K562 (cell line): ENCODE measurements around the gene AGPAT1. TPM values are rescaled to one million over a fixed set of nuclear protein-coding genes. Genes with fewer than 3 reads are reported as not detected.

Experiments
- ARNT ChIP-seq, 2 experiments: fragments of 450-650 bp; IDR thresholded peaks; 2 replicates each; pipeline ENCODE4 v1.6.1; 2016; ENCODE audit warnings: mild to moderate bottlenecking in 1 of 2
- ELF1 ChIP-seq: fragments of 200-800 bp; sonication (Bioruptor generic); IDR thresholded peaks from 2 replicates; pipeline ENCODE4 v1.6.1; 2016; ENCODE audit warnings: missing genetic modification characterization, missing compliant biosample characterization
- GABPA ChIP-seq: fragments of 200-800 bp; sonication (Bioruptor generic); conservative IDR thresholded peaks from 2 replicates; pipeline ENCODE4 v1.6.1; 2016; ENCODE audit warnings: low read depth, missing genetic modification characterization, missing compliant biosample characterization
- GABPB2 ChIP-seq: fragments of 250-450 bp; sonication (Bioruptor Pico); conservative IDR thresholded peaks from 2 replicates; pipeline ENCODE4 v1.5.1; 2021; ENCODE audit warnings: mild to moderate bottlenecking
- HMGN3 ChIP-seq: IDR thresholded peaks from 2 replicates; pipeline ENCODE4 v1.6.1; 2011; ENCODE audit warnings: borderline replicate concordance, low read depth, mild to moderate bottlenecking, mixed read lengths, low read length; ENCODE audit not compliant: insufficient read length; ENCODE audit errors: extremely low read depth
- HNRNPK ChIP-seq: fragments of 200-400 bp; formaldehyde crosslinking; IDR thresholded peaks from one replicate; pipeline ENCODE4 v1.6.1; 2018; ENCODE audit warnings: mild to moderate bottlenecking, low read depth, low read length; ENCODE audit not compliant: poor library complexity, severe bottlenecking
- MYBL2 ChIP-seq, 2 experiments: fragments of 450-650 bp in 1 of 2; sonication (generic) in 1 of 2; formaldehyde crosslinking in 1 of 2; IDR thresholded peaks; 2 replicates each; pipeline versions ENCODE4 v1.6.1 to v1.8.1; 2017 to 2022; ENCODE audit warnings: borderline replicate concordance in 1 of 2, inconsistent platforms in 1 of 2, low read depth in 1 of 2, mild to moderate bottlenecking in 1 of 2, missing genetic modification reagents in 1 of 2, moderate library complexity in 1 of 2
- NEUROD1 ChIP-seq: fragments of 150-350 bp; IDR thresholded peaks from 2 replicates; pipeline ENCODE4 v1.6.1; 2014; ENCODE audit warnings: borderline replicate concordance, low read length, low read depth; ENCODE audit not compliant: partially characterized antibody
- NR2F6 ChIP-seq: fragments of 450-650 bp; formaldehyde crosslinking; IDR thresholded peaks from 2 replicates; pipeline ENCODE4 v1.4.0; 2020; ENCODE audit warnings: mild to moderate bottlenecking
- PCBP2 ChIP-seq: fragments of 200-400 bp; formaldehyde crosslinking; IDR thresholded peaks from 2 replicates; pipeline ENCODE4 v1.6.1; 2018; ENCODE audit warnings: low read length, low read depth, mild to moderate bottlenecking, moderate library complexity; ENCODE audit not compliant: poor library complexity, severe bottlenecking
- PHF8 ChIP-seq: fragments of 200-600 bp; sonication (generic); IDR thresholded peaks from 2 replicates; pipeline ENCODE4 v1.6.1; 2012; ENCODE audit warnings: mixed run types, mild to moderate bottlenecking, inconsistent platforms, low read length, moderate library complexity, borderline replicate concordance
- SMARCC2 ChIP-seq: fragments of 450-650 bp; IDR thresholded peaks from 2 replicates; pipeline ENCODE4 v1.6.1; 2017; ENCODE audit warnings: antibody characterized with exemption, moderate library complexity, mild to moderate bottlenecking, low read depth
- TEAD4 ChIP-seq, 2 experiments: sonication (generic) in 1 of 2; formaldehyde crosslinking in 1 of 2; IDR thresholded peaks; 2 replicates each; pipeline versions ENCODE4 v1.6.1 to v1.8.0; 2012 to 2022; ENCODE audit warnings: borderline replicate concordance in 1 of 2, inconsistent platforms in 1 of 2, low read length in 1 of 2, mild to moderate bottlenecking in 1 of 2, missing genetic modification reagents in 1 of 2
- U2AF1 ChIP-seq: fragments of 200-400 bp; formaldehyde crosslinking; optimal IDR thresholded peaks from 2 replicates; pipeline ENCODE3; 2017; ENCODE audit warnings: mild to moderate bottlenecking, low read depth, low read length, moderate library complexity
- XRCC5 ChIP-seq: fragments of 200-400 bp; formaldehyde crosslinking; IDR thresholded peaks from 2 replicates; pipeline ENCODE4 v1.6.1; 2017; ENCODE audit warnings: low read depth, mild to moderate bottlenecking, low read length
- ZNF217 ChIP-seq: sonication (generic); formaldehyde crosslinking; IDR thresholded peaks from 2 replicates; pipeline ENCODE4 v1.8.0; 2022; ENCODE audit warnings: mild to moderate bottlenecking, missing genetic modification reagents
- ZNF507 ChIP-seq: conservative IDR thresholded peaks from 2 replicates; pipeline ENCODE4 v1.6.1; 2017; ENCODE audit warnings: missing genetic modification characterization, missing compliant biosample characterization
- ZNF785 ChIP-seq: fragments of 250-450 bp; sonication (Bioruptor Pico); IDR thresholded peaks from 2 replicates; pipeline ENCODE4 v1.4.0; 2020; ENCODE audit warnings: mild to moderate bottlenecking
- polyA plus RNA-seq, 8 experiments: library from polyadenylated mRNA; depleted of rRNA in 4 of 8; stranded (reverse) in 5 of 8; unstranded in 3 of 8; fragments of >200 nt; fragmentation: Nextera tagmentation in 2 of 8; fragmentation: Illumina TruSeq in 1 of 8; extraction: Ambion mirVana in 2 of 8; extraction: Trizol in 1 of 8; gene quantifications; 2 replicates each; pipeline versions ENCODE4 v1.2.1 to v1.2.3, GENCODE V29; 2011 to 2014; ENCODE audit warnings: inconsistent platforms in 1 of 8, missing spikeins in 1 of 8
- total RNA-seq, 7 experiments: library from RNA; depleted of rRNA in 6 of 7; stranded (reverse); fragments of >200 nt in 6 of 7; fragmentation: Illumina TruSeq in 2 of 7; extraction: Trizol in 2 of 7; gene quantifications; 2 replicates each; pipeline versions ENCODE4 v1.2.1 to v1.2.3, GENCODE V29; 2011 to 2021; ENCODE audit warnings: low replicate concordance in 1 of 7
- TF ChIP-seq, protein P1 (sequence below): conservative IDR thresholded peaks from 2 replicates; pipeline ENCODE4 v1.6.1; 2011; ENCODE audit warnings: low read depth, mild to moderate bottlenecking, low read length; ENCODE audit not compliant: control insufficient read depth
- TF ChIP-seq, protein P2 (sequence below): fragments of 450-650 bp; IDR thresholded peaks from 2 replicates; pipeline ENCODE4 v1.6.1; 2016; ENCODE audit warnings: low read depth, mild to moderate bottlenecking, moderate library complexity
- TF ChIP-seq, protein P3 (sequence below): sonication (generic); formaldehyde crosslinking; IDR thresholded peaks from 2 replicates; pipeline ENCODE4 v1.8.1; 2022; ENCODE audit warnings: missing genetic modification reagents
- TF ChIP-seq, protein P4 (sequence below): fragments of 250-450 bp; sonication (Bioruptor Pico); IDR thresholded peaks from 2 replicates; pipeline ENCODE4 v1.8.0; 2021; ENCODE audit warnings: borderline replicate concordance, mild to moderate bottlenecking, moderate library complexity; ENCODE audit not compliant: poor library complexity, severe bottlenecking

Gene AGPAT1
- total and polyA plus RNA-seq, 9 of the 15 experiments (the other 6 are each of a cell fraction or from before 2014, with no cell fraction given) = 37.9 to 176 (median 69.4) TPM

DNA sequence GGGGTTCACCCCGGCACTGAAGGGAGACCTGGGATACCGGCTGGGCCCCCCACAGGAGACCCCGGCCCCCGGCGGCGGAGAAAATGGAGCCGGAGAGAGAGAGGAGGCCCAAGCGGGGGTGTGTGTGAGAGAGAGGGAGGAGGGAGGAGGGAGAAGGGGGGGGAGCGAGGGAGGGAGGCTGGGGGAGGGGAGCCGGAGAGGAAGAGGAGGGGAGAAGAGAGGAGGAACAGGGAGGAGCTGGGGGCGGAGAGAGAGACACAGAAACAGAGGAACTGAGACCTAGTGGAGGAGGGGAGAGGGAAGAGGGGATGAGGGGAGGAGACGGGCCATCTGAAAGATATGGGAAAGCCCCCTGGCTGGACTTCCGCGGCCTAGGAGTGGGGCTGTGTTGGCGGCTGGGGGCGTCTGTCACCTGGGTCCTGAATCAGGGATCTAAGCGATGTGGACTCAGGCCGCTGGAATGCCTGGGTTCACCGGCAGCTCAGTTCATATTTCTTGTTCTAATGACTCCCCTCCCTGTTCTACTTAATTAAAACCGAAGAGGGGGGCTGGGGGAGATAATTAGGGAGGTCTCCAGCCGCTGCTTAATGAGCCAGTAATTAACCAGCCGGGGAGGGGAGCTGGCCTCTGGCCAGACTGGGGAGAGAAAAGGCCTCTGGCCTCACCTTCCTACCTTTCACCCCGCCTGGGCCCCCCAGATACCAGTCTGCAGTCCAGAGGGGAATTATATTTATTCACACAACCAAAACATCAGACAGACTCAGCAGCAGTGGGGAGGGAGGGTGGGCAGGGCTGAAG lies 14.4 kb upstream of the AGPAT1 start, which contains the start of gene PBX2 (continued):
- TF ChIP-seq, protein P1, sequence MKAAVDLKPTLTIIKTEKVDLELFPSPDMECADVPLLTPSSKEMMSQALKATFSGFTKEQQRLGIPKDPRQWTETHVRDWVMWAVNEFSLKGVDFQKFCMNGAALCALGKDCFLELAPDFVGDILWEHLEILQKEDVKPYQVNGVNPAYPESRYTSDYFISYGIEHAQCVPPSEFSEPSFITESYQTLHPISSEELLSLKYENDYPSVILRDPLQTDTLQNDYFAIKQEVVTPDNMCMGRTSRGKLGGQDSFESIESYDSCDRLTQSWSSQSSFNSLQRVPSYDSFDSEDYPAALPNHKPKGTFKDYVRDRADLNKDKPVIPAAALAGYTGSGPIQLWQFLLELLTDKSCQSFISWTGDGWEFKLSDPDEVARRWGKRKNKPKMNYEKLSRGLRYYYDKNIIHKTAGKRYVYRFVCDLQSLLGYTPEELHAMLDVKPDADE = peak; percentile 35; the same call in 1 of the 2 replicates
- TF ChIP-seq SMARCC2 (peak; percentile 37; the same call in 1 of the 2 replicates), HNRNPK (no peak), ARNT (IDR thresholded peaks at IDR 0.05) (peak; percentile 31 to 70; a peak in 1 of 4 replicates), ELF1 (tag) (peak; percentile 61), PHF8 (peak; percentile 59; the same call in 1 of the 2 replicates), NR2F6 (0 out of 2 replicates have a peak, but pooled peaks have one; percentile 69), XRCC5 (no peak), U2AF1 (no peak), GABPB2 (CRISPR knock-in tag) (no peak), ZNF217 (CRISPR knock-in tag) (no peak), ZNF785 (CRISPR knock-in tag) (no peak), HMGN3 (no peak), ZNF507 (tag) (no peak), NEUROD1 (no peak), MYBL2 (IDR thresholded peaks at IDR 0.05; ENCODE audit: low read depth) (no peak), MYBL2 (CRISPR knock-in tag; IDR thresholded peaks at IDR 0.05; ENCODE audit: borderline replicate concordance) (no peak), TEAD4 (IDR thresholded peaks at IDR 0.05; ENCODE audit: low read length) (peak; percentile 36; the same call in 1 of the 2 replicates), TEAD4 (CRISPR knock-in tag; IDR thresholded peaks at IDR 0.05; ENCODE audit: borderline replicate concordance) (no peak), PCBP2 (no peak), GABPA (tag) (peak; percentile 68)
- TF ChIP-seq, protein P2, sequence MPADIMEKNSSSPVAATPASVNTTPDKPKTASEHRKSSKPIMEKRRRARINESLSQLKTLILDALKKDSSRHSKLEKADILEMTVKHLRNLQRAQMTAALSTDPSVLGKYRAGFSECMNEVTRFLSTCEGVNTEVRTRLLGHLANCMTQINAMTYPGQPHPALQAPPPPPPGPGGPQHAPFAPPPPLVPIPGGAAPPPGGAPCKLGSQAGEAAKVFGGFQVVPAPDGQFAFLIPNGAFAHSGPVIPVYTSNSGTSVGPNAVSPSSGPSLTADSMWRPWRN = no peak
- TF ChIP-seq, protein P3, sequence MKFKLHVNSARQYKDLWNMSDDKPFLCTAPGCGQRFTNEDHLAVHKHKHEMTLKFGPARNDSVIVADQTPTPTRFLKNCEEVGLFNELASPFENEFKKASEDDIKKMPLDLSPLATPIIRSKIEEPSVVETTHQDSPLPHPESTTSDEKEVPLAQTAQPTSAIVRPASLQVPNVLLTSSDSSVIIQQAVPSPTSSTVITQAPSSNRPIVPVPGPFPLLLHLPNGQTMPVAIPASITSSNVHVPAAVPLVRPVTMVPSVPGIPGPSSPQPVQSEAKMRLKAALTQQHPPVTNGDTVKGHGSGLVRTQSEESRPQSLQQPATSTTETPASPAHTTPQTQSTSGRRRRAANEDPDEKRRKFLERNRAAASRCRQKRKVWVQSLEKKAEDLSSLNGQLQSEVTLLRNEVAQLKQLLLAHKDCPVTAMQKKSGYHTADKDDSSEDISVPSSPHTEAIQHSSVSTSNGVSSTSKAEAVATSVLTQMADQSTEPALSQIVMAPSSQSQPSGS (CRISPR knock-in tag) = no peak
- TF ChIP-seq, protein P4, sequence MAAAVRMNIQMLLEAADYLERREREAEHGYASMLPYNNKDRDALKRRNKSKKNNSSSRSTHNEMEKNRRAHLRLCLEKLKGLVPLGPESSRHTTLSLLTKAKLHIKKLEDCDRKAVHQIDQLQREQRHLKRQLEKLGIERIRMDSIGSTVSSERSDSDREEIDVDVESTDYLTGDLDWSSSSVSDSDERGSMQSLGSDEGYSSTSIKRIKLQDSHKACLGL (CRISPR knock-in tag) = no peak
